Activated naive CD4-positive, alpha-beta T cell (primary cell): ENCODE results near the gene ZNF232.
"Not testable (repeated sequence)": the region's sequence is repeated elsewhere in the genome, so short reads cannot be mapped to it uniquely, and the experiment has no call there.

Source experiments
- DNase-seq, 4 experiments: peaks; one replicate each; lab custom pipeline; 2025; lab: John Stamatoyannopoulos, UW

Gene ZNF232

GRCh38 chr17:5111402-5112204 is at the start of gene ZNF232:
Gene ZNF232, minus strand, starts transcription at chr17:5111878. Its CDS starts 56 bp downstream, at chr17:5111822.
- DNase-seq = peak; percentile 64 to 86 (median 74)

- not testable (repeated sequence) for DNase-seq
Observed at GRCh38 chr17:5160702-5161101, 49.0 kb upstream of the ZNF232 start.

DNA sequence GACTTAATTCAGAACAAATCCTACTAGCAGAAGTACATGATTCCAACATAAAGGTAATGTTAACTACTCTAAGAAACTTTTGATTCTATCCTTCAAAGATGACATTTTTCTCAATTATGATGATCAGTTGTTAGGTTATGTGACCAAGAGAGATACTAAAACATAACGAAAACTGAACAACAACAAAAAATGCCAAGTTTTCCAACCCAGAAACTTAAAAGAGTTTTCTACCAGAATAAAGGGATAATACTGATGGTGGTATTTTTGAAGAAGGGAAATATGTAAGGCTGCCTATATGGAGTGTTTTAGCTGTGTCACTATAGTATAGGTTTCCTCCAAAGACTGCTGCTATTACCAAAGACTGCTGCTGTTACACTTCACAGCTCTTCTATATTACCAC is 34.4 kb upstream of the ZNF232 start:
- DNase-seq = not testable (repeated sequence)

- not testable (repeated sequence) for DNase-seq
Observed at GRCh38 chr17:5142877-5143276, 31.2 kb upstream of the ZNF232 start.

DNA sequence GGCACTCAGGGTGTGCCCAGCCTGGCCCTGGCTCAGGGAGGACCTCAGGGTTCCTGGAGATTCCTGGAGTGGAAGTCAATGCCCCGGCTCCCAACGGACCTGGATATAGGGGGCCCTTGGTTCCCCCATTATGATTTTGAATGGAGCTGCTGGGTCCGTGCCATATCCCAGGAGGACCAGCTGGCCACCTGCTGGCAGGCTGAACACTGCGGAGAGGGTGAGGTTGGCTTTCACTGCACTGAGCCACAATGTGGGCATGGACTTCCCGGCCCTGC is 27.7 kb upstream of the ZNF232 start:
- no peak for DNase-seq

DNA sequence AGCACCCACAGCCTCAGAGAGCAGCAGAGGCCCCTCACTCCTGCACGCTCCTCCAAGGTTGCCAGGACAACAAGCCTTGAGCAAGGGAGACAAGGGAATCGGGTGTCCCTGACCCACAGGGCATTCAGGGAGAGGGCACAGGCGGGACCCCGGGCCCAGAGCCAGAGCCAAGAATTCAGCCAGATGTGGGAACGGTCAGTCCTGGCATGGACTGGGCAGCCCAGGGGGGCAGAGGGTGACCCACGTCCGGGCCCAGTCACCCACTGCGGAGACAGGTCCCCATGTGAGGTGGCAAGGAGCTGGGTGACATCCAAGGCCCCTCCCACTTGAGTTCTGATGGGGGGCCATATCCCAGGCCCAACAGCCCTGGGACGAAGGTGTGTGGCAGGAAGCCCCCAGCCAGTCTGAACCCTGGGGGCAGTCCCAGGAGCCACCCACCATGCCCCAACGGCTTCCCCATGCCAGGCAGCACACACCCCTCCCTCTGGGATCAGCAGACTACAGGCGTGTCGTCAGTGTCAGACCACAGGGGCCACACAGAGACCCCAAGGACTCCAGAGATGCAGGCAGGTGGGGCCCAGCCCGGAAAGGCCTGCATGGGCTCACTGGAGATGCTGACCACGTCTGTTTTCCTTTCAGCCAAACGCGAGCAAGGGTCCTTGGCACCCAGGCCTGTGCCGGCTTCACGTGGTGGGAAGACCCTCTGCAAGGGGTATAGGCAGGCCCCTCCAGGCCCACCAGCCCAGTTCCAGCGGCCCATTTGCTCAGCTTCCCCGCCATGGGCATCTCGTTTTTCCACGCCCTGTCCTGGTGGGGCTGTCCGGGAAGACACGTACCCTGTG is 27.2 kb upstream of the ZNF232 start:
- DNase-seq = no peak

DNA sequence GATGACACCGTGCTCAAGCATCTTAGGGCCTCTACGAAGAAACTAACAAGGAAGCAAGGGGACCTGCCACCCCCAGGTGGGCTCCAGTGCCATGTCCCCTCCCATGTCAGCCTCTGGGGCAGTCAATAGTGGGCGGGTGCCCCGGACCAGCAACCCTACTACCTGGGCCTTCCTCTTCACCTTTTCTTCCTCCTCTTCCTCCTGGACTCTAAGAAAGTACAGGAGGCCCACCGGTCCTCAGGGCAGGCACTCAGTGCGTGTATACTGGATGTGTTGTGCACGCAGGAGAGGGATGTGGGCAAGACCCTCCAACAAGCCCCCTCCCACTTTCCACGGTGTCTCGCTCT is 26.5 kb upstream of the ZNF232 start:
- DNase-seq = not testable (repeated sequence)

- DNase-seq = not testable (repeated sequence)
Observed at GRCh38 chr17:5137511-5138197, 26.0 kb upstream of the ZNF232 start.

DNA sequence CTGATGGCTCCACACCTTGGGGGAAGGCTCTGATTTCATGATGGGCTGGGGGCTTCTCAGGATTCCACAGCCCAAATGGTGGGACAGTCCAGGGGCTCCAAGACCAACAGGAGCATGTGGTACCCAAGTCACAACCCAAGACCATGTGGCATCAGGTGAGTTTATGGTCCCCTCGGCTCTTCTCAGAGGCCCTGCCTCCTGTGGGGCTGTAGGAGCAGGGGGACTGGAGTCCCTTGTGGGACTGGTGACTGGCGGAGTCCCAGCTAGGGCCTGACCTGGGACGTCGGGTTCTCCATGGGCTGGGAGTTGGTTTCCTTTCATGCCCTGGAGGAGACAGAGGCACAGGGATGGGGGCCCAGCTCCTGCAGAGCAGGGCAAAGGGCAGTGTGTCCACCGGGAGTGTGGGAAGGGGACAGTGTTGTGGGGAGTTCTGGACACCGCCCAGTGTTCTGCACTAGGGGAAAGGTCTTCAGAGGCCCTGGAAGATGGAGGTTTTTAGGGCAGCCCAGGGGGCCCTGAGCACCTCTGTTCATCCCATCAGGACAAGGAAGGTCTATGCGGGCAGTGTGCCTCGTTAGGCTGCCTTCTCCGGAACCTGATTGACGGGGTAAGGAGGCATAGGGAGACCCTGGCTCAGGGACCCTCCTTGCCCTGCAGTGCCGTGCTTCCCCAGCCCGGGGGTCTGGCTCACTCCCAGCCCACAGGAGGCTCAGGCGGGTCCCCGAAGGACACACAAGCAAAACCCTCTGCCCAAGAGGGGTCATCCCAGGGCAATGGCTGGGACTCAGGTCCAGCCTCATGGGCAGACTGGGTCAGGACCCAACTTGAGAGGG is 25.1 kb upstream of the ZNF232 start:
- DNase-seq = not testable (repeated sequence)

GRCh38 chr17:5135726-5136579 is 24.3 kb upstream of the ZNF232 start:
- no peak for DNase-seq

- not testable (repeated sequence) for DNase-seq
Observed at GRCh38 chr17:5135131-5135712, 23.5 kb upstream of the ZNF232 start.

GRCh38 chr17:5134571-5134970 is 22.9 kb upstream of the ZNF232 start:
- not testable (repeated sequence) for DNase-seq

GRCh38 chr17:5133961-5134360 is 22.3 kb upstream of the ZNF232 start:
- DNase-seq = not testable (repeated sequence)

DNA sequence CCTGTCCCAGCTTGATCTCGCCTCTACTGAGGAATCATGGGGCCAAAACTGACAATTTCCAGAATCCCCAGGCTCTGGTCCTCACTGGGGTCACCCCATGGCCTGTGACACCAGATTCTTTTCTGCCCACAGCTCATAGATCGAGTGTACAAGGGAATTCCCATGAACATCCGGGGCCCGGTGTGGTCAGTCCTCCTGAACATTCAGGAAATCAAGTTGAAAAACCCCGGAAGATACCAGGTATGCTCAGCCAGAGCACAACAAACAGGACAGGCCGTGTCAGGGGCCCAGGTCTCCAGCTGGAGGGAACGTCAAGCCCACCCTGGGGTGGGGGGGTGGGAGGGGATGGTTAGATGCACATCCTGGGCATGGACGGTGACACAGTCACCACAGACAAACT is 21.6 kb upstream of the ZNF232 start:
- DNase-seq = no peak

DNA sequence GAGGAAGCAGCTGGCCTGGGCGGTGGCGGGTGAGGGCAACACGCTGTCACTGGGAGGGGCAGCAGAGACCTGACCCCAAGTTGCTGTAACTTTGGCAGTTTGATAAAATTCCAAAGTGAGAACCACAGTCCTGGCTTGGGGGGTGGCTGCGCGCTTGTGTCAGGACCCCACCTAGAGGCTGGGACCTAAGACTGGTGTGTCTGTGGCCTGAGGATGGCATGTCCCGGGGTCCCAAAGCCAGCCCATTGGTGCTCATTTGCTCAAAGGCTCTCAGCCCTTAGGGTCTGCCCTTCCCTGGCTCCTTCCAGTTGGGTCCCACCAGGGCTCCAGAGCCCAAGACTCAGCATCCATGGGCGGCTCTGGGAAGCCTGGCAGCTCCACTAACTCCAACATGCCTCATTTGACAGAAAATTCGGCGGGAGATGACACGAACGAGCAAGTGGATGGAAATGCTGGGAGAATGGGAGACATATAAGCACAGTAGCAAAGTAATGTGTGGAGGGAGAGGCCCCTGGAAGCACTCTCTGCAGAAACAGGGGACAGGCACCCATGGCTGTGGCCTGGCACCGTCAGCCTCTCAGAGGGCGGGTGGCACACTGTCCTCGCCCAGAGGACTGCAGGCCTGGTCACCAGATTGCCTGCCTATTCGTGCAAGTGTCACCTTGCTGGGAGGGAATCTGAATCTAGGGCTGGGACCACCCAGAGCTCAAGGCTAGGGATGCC is 21.0 kb upstream of the ZNF232 start:
- DNase-seq = not testable (repeated sequence)

DNA sequence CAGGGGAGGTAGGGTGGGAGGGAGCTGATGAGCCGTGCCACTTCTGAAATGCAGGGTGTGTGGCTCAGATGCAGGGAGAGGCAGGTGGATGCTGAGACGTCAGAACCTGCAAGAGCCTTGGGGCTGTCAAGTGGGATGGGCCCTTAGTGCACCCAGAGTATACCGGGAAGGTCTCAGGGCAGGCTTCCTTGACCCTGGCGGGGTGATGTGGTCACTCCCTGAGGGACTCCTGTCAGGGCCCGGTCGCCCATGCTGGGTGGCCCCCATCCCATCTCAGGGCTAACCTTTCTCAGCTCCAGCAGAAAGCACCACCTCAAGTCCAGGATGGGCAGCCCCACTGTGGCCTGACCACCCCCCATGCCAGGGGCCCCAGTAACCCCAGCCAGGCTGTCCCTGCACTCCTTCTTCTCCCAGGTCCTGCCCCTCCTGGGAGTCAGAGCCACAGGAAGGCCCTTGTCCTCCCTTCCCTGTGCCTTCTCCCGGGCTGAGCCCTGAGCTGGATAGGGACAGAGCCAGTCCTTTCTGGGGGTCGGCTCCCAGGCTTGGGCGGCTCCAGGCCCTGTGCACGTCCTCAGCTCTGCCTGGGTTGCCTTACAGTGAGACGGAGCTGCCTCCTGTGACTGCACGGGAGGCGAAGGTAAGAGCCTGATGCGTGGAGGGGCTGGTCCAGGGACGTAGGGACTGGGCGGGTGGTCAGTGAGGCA is 20.3 kb upstream of the ZNF232 start:
- DNase-seq = not testable (repeated sequence)

GRCh38 chr17:5131146-5131715 is 19.6 kb upstream of the ZNF232 start:
- DNase-seq = no peak

- not testable (repeated sequence) for DNase-seq
Observed at GRCh38 chr17:5130687-5131086, 19.0 kb upstream of the ZNF232 start.

DNA sequence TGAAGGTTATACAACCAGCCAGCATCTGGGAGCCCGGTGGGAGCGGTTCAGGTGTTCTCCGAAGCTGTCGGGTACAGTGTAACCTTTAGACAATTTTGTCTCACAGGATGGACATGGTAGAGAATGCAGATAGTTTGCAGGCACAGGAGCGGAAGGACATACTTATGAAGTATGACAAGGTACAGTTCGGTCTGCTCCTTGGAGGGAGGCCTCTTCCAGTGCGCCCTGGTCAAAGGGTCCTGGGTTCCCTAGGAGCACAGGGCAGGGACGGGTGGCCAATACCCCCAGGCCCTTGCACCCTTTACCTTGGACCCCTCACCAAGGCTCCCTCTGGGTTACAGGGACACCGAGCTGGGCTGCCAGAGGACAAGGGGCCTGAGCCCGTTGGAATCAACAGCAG is 18.6 kb upstream of the ZNF232 start:
- not testable (repeated sequence) for DNase-seq
